GM19099 (cell line): ENCODE measurements around the gene ITSN1.

Experiments used
- POLR2A ChIP-seq: IDR thresholded peaks from 3 replicates; pipeline ENCODE4 v1.6.1; 2011; ENCODE audit warnings: low read depth; ENCODE audit not compliant: insufficient read length; ENCODE audit errors: extremely low read depth

Gene ITSN1

DNA sequence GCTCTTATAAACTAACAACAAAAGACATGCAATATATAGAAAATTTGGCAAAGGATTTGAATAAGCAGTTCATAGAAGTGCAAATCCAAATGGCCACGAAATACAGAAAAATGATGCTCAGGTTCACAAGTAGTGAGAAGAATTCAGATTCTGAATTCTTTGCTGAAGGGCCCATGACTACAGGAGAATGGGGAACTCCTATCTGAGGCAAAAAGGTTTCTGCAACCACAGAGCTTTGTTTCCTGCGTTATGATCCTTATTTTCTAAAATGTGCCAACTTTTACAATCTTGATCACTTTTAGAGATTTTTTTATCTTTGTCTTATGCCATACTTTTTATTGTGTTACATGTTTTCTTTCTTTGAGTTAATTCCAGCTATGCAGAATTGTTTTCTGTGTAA is 91.3 kb downstream of the ITSN1 start:
- TF ChIP-seq POLR2A: no peak

DNA sequence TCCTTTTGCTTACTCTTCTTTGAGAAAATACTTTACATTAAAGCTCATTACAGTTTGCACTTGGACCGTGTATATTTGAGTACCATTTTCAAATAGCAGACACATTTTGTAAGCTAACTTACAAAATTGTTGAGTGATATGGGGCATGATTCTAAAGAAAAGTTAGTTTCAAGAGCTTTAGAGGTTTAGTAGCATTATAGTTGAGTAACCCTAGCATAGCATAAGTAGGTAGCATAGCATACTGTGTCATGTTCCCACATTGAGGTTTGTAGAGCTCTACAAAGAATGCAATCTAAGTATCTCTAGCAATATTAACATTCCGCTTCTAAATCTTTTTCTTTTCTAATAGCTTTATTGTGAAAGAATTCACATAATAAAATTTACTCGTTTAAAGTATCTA is 92.0 kb downstream of the ITSN1 start:
- TF ChIP-seq POLR2A: no peak

DNA sequence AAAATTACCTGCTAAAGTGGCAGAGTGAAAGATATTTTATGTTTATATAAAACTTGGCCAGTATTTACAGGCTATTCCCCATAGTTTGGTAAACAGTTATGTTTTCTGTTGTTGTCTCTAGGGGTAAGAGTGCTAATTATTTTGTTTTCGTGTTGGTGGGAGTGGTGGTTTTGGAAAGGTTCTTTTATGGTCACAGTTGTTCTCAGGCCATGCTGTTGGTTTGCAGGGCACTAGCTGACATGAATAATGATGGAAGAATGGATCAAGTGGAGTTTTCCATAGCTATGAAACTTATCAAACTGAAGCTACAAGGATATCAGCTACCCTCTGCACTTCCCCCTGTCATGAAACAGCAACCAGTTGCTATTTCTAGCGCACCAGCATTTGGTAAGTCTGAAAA is 92.5 kb downstream of the ITSN1 start:
- no peak for TF ChIP-seq POLR2A

DNA sequence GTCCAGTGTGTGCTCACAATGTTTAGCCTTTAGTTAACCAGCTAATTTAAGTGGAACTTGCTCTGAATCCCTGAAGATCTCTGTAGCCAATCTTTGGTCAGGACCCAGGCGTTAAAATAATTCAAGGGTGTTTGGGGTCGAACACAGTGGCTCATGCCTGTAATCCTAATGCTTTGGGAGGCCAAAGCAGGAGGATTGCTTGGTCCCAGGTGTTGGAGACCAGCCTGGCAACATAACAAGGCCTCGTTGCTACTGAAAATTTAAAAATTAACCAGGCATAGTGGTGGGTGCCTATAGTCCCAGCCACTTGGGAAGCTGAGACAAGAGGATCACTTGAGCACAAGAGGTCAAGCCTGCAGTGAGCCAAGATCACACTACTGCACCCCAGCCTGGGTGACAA is 94.3 kb downstream of the ITSN1 start:
- no peak for TF ChIP-seq POLR2A

DNA sequence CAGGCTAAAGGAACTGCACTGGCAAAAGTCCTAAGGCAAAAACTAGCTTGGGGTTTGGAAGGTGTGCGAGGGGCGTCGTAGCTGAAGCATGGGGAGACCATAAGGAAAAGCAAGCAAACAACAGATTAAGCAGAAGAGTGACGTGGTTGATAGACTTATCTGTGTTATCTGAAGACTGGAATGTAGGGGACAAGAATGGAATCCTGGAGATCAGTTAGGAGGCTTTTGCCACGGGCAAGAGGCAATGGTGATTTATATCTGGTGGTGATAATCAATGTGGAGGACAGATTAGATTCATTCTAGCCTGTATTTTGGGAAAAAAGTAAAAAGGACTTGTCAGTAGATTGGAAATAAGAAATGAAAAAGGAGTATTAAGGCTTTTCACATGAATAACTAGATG is 97.4 kb downstream of the ITSN1 start:
- no peak for TF ChIP-seq POLR2A

DNA sequence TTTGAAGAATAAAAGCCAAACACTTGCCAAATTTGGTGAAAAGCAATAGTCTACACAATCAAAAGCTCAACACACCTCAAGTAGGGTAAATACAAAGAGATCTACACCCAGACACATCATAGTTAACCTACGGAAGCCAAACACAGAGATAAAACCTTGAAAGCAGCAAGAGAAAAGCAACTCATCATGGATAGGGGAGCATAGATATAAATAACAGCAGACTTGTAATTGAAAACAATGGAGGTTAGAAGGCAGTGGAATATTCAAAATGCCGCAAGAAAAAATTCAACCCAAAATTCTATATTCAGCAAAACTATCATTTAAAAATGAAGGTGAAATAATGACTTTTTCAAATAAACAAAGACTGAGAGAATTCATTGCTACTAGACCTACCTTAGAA is 105.1 kb downstream of the ITSN1 start:
- no peak for TF ChIP-seq POLR2A

DNA sequence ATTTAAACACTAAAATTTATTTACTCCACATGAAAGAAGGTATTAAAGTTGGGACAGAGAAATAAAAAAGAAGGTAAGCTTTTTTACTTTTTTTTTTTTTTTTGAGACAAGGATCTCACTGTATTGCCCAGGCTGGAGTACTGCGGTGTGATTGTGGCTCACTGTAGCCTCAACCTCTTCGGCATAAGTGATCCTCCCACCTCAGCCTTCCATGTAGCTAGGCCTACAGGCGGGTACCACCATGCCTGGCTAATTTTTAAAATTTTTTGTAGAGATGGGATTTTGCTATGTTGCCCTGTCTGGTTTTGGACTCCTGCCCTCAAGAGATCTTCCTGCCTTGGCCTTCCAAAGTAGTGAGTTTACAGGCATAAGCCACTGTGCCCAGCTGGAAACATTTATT is 106.6 kb downstream of the ITSN1 start:
- no peak for TF ChIP-seq POLR2A

DNA sequence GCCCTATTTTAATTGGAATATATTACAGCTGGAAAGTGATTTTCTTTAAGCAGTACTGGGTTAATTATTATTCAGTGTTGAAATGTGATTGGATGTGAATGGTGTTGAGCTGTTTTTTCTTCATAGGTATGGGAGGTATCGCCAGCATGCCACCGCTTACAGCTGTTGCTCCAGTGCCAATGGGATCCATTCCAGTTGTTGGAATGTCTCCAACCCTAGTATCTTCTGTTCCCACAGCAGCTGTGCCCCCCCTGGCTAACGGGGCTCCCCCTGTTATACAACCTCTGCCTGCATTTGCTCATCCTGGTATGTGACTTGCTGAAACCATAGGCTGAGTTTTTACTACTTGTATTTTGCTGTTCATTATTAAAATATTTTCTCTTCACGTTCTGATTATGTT is 107.7 kb downstream of the ITSN1 start:
- TF ChIP-seq POLR2A: no peak

DNA sequence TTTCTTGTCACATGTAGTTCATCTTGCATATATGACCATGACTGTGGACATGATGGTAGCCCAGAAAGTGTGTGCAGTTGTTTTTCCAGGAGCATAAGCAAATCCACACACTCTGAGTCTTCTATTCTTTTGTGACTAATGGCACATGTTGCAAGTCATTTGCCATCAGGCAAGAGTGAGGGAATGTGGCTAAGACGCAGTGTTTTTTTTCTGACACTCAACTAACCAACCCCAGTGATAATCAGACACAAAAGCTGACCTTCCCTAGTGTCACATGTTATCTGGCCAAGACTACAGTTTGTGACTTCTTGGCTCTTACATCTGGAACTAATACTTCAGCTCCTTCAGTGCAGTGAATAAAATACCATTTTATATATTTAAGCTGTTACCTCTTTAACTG is 108.8 kb downstream of the ITSN1 start:
- no peak for TF ChIP-seq POLR2A

DNA sequence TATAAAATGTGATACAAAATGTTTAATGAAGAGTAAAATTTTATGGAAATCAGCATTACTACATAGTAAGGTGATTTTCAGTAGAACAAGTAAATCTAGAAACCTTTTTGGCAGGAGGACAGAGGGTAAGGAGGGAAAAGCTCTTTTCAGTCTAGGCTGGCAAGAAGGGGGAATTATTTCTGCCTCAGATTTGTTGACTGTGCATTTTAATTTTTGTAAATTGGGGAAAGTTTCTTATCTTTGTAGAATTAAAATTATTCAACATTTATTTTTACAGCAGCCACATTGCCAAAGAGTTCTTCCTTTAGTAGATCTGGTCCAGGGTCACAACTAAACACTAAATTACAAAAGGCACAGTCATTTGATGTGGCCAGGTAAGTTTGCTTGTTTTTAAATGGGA is 109.2 kb downstream of the ITSN1 start:
- TF ChIP-seq POLR2A: no peak

DNA sequence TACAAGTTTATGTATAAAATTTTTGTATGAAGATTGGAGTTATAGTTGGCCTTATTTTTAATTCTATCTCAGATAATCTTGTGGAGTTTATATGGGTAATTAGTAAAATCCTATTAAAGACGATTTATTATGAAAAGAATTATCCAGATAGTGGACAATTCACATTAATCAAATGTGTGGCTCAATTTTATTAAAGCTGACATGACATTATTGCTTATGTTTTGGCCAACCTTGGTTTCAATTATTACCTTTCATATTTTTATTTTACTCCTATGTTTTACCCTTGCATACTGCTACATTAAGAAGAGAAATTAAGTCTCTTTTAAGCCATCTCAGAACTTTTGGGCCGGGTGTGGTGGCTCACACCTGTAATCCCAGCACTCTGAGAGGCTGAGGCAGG is 110.0 kb downstream of the ITSN1 start:
- no peak for TF ChIP-seq POLR2A

DNA sequence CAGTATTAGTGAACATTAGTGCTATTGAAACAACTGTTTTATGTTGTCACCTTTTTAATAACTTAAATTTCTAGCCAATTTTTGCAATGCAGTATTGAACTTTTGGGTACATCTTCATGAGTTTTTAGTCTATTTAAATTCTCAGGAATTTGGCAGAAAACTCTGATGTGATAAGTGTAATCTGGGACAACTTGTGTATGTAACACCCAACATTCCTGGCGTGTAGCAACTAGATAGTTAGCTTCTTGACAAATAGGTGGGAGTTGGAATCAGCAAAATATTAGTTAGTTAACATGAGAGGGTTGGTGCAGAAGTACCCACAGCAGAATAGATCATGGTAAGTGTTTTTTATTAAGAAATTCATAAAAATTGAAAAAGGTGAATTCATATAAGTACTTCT is 111.6 kb downstream of the ITSN1 start:
- no peak for TF ChIP-seq POLR2A

DNA sequence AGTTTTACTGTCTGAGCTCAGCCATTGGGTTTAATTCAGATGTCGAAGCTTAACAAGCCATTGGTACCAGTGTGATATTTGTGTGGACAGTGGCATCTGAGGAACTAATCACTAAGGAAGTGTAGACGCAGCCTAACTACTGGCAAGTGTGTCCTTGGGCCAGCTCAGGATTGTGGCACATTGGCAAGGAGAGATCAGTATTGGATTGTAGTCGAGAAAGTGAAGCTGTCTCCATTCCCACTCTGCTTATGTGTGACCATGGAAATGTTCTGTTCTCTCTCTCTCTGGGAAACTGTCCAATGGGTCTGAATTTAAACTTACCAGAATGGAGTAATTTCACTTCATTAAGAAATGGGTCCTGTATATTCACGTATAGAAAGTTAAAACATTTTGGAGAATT is 112.2 kb downstream of the ITSN1 start:
- no peak for TF ChIP-seq POLR2A

DNA sequence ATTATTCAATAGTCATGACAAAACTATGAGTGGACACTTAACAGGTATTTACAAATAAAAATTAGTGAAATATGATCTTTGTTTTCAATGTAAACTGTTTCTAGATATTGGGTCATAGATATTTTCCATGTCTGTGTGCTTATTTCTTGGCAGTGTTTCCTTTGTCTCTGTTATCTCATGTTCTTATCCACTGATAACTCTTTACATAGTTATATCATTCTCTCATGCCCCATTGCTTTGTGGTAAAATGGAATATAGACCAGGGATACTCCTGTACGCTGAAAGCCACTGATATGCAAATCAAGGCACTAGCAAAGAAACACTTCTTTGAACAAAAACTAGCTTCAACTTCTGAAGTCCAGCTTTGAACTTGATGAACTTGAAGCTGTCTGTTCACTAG is 113.1 kb downstream of the ITSN1 start:
- no peak for TF ChIP-seq POLR2A

DNA sequence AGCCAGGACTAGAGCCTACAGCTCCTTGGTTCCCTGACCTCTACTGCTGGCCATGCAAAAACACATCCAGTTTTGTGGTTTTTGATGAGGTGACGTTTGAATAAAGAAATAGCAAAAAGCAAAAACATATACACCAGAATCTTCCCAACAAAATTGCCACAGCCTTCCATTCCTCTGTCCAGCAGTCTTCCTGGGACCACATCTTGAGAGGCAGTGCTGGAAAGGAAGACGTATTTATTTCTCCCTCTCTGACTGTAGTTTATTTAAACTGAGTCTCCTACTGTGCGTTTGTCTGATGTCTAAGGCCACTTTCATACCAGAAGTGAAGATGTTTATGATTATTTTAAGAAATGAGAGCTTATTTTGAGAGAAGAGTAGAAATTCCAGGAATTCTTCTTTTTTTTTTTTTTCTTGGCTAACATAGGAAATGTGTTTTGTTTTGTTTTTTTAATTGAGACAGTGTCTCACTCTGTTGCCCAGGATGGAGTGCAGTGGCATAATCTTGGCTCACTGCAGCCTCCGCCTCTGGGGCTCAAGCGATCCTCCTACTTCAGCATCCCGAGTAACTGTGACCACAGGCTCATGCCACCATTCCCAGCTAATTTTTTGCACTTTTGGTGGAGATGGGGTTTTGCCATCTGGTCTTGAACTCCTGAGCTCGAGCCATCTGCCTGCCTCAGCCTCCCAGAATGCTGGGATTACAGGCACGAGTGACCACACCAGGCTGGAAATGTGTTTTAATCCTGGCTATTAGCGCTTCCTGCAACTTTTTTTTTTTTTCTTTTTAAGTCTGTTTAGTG is 118.5 kb downstream of the ITSN1 start:
- TF ChIP-seq POLR2A: no peak

DNA sequence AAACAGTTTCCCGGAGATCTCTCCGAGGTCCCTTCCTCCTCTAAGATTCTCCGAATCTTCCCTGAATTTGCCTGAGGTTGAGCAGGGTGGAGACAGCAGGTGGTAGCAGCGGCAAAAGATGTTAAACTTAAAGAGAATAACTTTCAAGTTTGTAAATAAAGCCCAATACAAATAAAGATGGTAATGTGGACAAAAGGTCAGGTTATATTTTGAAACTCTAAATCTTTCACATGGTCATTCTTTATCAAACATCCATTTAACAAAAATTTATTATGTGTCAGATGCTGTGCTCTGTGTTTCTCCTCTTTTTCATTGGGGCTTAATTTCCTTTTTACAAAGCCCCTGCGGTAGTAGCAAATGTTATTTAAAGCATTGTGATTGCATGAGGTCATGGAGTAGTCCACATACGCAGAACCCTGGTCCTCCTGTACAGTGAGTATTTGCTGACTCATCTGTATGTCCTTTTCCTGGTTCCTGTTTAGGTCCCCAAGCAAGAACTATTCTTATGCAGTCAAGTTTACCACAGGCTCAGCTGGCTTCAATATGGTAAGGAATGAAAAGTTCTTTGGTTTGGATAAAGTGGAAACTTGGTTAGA is 119.2 kb downstream of the ITSN1 start:
- TF ChIP-seq POLR2A: no peak
